Measurements from ENCODE around the gene PPP1R9B.

PPP1R9B gene

DNA sequence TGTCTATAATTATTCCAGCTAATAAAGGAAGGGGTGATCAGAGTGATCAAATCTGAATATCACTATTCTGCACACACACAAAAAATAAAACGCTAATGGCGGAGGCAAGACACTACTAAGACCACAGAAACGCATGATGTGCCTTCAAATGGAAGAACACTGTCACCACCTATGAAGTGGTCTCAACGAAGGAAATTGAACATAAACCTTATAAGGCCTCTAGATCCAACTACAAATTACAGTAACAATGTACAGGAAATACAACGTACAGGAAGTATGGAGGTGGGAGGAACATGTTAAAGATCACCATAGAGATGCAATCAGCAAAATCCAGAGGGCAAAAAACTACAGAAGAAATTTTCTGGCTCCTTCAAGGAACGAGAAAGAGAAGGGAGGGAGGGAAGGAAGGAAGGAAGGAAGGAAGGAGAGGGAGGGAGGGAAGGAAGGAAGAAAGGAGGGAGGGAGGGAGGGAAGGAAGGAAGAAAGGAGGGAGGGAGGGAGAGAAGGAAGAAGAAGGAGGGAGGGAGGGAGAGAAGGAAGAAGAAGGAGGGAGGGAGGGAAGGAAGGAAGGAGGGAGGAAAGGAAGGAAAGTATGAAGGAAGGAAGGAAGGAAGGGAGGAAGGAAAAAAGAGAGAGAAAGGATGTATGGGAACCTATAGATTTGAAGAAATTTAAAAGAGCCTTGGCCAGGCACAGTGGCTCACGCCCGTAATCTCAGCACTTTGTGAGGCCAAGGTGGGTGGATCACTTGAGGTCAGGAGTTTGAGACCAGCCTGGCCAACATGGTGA lies 12.2 kb upstream of the PPP1R9B start:
- Histone ChIP-seq H3K36me3 (ENCODE audit: insufficient read depth, low read length) (no peaks in the 10 kb centered on the region), H3K27ac (ENCODE audit: low read depth, low read length, poor library complexity, severe bottlenecking) (no peak overlapping the region), H3K27me3 (ENCODE audit: insufficient read depth, low read length) (no peaks in the 10 kb centered on the region), H3K4me2 (ENCODE audit: low read length) (no peak overlapping the region), H3K9me2 (ENCODE audit: low read depth, low read length) (no peaks in the 10 kb centered on the region), H3K79me2 (ENCODE audit: insufficient read depth, low read length) (no peaks in the 10 kb centered on the region), H3F3A (ENCODE audit: insufficient read depth, low read length) (no peaks in the 10 kb centered on the region), H3K4me3 (ENCODE audit: low read depth, low read length, poor library complexity, severe bottlenecking) (no peak overlapping the region), H3K9ac (ENCODE audit: low read length) (no peak overlapping the region), H2AFZ (ENCODE audit: low read length) (no peak overlapping the region), H4K20me1 (ENCODE audit: insufficient read depth, low read length) (no peaks in the 10 kb centered on the region), H3K9me3 (ENCODE audit: low read length) (no peaks in the 10 kb centered on the region), H3K4me1 (ENCODE audit: insufficient read depth, low read length, severe bottlenecking) (peaks cover 10% of the 10 kb centered on the region)
- TF ChIP-seq EZH2 (IDR thresholded peaks at IDR 0.05; ENCODE audit: borderline replicate concordance, low read length) = no peak
- TF ChIP-seq, protein P1, sequence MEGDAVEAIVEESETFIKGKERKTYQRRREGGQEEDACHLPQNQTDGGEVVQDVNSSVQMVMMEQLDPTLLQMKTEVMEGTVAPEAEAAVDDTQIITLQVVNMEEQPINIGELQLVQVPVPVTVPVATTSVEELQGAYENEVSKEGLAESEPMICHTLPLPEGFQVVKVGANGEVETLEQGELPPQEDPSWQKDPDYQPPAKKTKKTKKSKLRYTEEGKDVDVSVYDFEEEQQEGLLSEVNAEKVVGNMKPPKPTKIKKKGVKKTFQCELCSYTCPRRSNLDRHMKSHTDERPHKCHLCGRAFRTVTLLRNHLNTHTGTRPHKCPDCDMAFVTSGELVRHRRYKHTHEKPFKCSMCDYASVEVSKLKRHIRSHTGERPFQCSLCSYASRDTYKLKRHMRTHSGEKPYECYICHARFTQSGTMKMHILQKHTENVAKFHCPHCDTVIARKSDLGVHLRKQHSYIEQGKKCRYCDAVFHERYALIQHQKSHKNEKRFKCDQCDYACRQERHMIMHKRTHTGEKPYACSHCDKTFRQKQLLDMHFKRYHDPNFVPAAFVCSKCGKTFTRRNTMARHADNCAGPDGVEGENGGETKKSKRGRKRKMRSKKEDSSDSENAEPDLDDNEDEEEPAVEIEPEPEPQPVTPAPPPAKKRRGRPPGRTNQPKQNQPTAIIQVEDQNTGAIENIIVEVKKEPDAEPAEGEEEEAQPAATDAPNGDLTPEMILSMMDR (IDR thresholded peaks at IDR 0.05; ENCODE audit: low read length) = no peak

DNA sequence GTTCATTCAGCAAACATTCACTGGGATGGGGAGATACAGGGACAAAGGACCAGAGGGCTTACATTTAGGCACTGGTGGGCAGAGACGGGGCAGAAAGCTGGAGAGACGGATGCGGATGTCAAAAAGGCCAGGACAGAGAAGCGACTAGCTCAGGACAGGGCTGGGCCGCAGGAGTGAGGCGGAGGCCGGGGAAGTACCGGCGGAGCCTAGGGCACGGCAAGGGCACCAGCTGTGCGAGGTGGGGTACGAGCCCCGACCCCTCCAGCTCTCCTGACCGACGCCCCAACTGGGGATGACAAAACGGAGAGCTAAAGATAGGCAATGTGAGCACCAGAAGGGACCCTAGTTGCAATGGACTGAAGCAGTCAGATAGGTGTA lies 11.4 kb upstream of the PPP1R9B start:
- H3K27me3 ChIP-seq (ENCODE audit: insufficient read depth, low read length) = no peaks in the 10 kb centered on the region
- H3K27ac ChIP-seq (ENCODE audit: low read depth, low read length, poor library complexity, severe bottlenecking) = no peak overlapping the region
- H3K4me3 ChIP-seq (ENCODE audit: low read depth, low read length, poor library complexity, severe bottlenecking) = no peak overlapping the region

GRCh38 chr17:50161023-50161910 lies 10.8 kb upstream of the PPP1R9B start:
- no peaks in the 10 kb centered on the region for H3K27me3 ChIP-seq (ENCODE audit: insufficient read depth, low read length)
- H3K79me2 ChIP-seq (ENCODE audit: insufficient read depth, low read length) = no peaks in the 10 kb centered on the region
- no peak overlapping the region for H3K27ac ChIP-seq (ENCODE audit: low read depth, low read length, poor library complexity, severe bottlenecking)
- no peaks in the 10 kb centered on the region for H3K9me2 ChIP-seq (ENCODE audit: low read depth, low read length)
- no peaks in the 10 kb centered on the region for H3K9me3 ChIP-seq (ENCODE audit: low read length)
- H3K4me1 ChIP-seq (ENCODE audit: insufficient read depth, low read length, severe bottlenecking) = peaks cover 10% of the 10 kb centered on the region
- H3K4me3 ChIP-seq (ENCODE audit: low read depth, low read length, poor library complexity, severe bottlenecking) = peak overlapping the region; percentile 61
- no peaks in the 10 kb centered on the region for H4K20me1 ChIP-seq (ENCODE audit: insufficient read depth, low read length)
- H3K36me3 ChIP-seq (ENCODE audit: insufficient read depth, low read length) = no peaks in the 10 kb centered on the region
- H3K9ac ChIP-seq (ENCODE audit: low read length) = peak overlapping the region; percentile 61
- peak overlapping the region; percentile 23; the same call in 1 of the 2 replicates for H2AFZ ChIP-seq (ENCODE audit: low read length)
- TF ChIP-seq, protein P1 (IDR thresholded peaks at IDR 0.05; ENCODE audit: low read length) = peak; percentile 90
- TF ChIP-seq EZH2 (IDR thresholded peaks at IDR 0.05; ENCODE audit: borderline replicate concordance, low read length) = no peak
- H3K4me2 ChIP-seq (ENCODE audit: low read length) = peak overlapping the region; percentile 78
- no peaks in the 10 kb centered on the region for H3F3A ChIP-seq (ENCODE audit: insufficient read depth, low read length)

More for the DNA sequence above, 11.4 kb upstream of the PPP1R9B start:
- peaks cover 10% of the 10 kb centered on the region for H3K4me1 ChIP-seq (ENCODE audit: insufficient read depth, low read length, severe bottlenecking)
- no peaks in the 10 kb centered on the region for H3K36me3 ChIP-seq (ENCODE audit: insufficient read depth, low read length)
- H4K20me1 ChIP-seq (ENCODE audit: insufficient read depth, low read length) = no peaks in the 10 kb centered on the region
- no peaks in the 10 kb centered on the region for H3F3A ChIP-seq (ENCODE audit: insufficient read depth, low read length)
- H2AFZ ChIP-seq (ENCODE audit: low read length) = no peak overlapping the region
- H3K9ac ChIP-seq (ENCODE audit: low read length) = no peak overlapping the region
- peak overlapping the region; percentile 78 for H3K4me2 ChIP-seq (ENCODE audit: low read length)
- no peak for TF ChIP-seq EZH2 (IDR thresholded peaks at IDR 0.05; ENCODE audit: borderline replicate concordance, low read length)
- TF ChIP-seq, protein P1 (IDR thresholded peaks at IDR 0.05; ENCODE audit: low read length) = no peak
- no peaks in the 10 kb centered on the region for H3K9me3 ChIP-seq (ENCODE audit: low read length)
- no peaks in the 10 kb centered on the region for H3K9me2 ChIP-seq (ENCODE audit: low read depth, low read length)
- H3K79me2 ChIP-seq (ENCODE audit: insufficient read depth, low read length) = no peaks in the 10 kb centered on the region
